GM12878 (cell line): ENCODE data around the gene UST.

ENCODE experiments used
- BACH1 ChIP-seq: fragments of 450-650 bp; IDR thresholded peaks from 2 replicates; pipeline ENCODE4 v1.6.1; 2017; ENCODE audit warnings: mild to moderate bottlenecking, borderline replicate concordance
- CEBPB ChIP-seq, 2 experiments: fragments of 150-350 bp in 1 of 2; IDR thresholded peaks; 2 replicates each; pipeline ENCODE4 v1.6.1; 2012 to 2014; ENCODE audit warnings: low read depth in 2 of 2, low read length in 2 of 2, borderline replicate concordance in 1 of 2, inconsistent platforms in 1 of 2
- EP300 ChIP-seq, 2 experiments: fragments of 150-350 bp in 1 of 2; IDR thresholded peaks; 2 replicates each; pipeline ENCODE4 v1.6.1; 2011 to 2012; ENCODE audit warnings: low read depth in 2 of 2, low read length in 2 of 2, borderline replicate concordance in 1 of 2, improper control_type of control experiment in 1 of 2, inconsistent platforms in 1 of 2; ENCODE audit not compliant: control insufficient read depth in 1 of 2
- FOXK2 ChIP-seq: fragments of 450-650 bp; IDR thresholded peaks from 2 replicates; pipeline ENCODE4 v1.6.1; 2017; ENCODE audit warnings: mild to moderate bottlenecking, moderate library complexity
- HDAC6 ChIP-seq: fragments of 200-600 bp; sonication (generic); IDR thresholded peaks from one replicate; pipeline ENCODE4 v1.8.0; 2017; ENCODE audit warnings: antibody characterized with exemption; ENCODE audit not compliant: unreplicated experiment
- JUNB ChIP-seq: IDR thresholded peaks from 2 replicates; pipeline ENCODE4 v1.6.1; 2016; ENCODE audit warnings: antibody characterized with exemption, mild to moderate bottlenecking
- POLR2A ChIP-seq: IDR thresholded peaks from 2 replicates; pipeline ENCODE4 v1.6.1; 2011; ENCODE audit warnings: low read depth, mild to moderate bottlenecking, low read length
- YY1 ChIP-seq: IDR thresholded peaks from 2 replicates; pipeline ENCODE4 v1.6.1; 2011; ENCODE audit warnings: low read depth, mild to moderate bottlenecking, low read length
- ZZZ3 ChIP-seq: IDR thresholded peaks from 2 replicates; pipeline ENCODE4 v1.6.1; 2011; ENCODE audit warnings: low read depth; ENCODE audit not compliant: control insufficient read depth, insufficient read length
- TF ChIP-seq, protein P1 (sequence below), 3 experiments: IDR thresholded peaks in 2 of 3; conservative IDR thresholded peaks in 1 of 3; 2 replicates each; pipeline ENCODE4 v1.5.1; 2011; ENCODE audit warnings: low read depth in 3 of 3, low read length in 3 of 3, mild to moderate bottlenecking in 3 of 3, control low read depth in 2 of 3, moderate library complexity in 2 of 3, inconsistent platforms in 1 of 3, mixed read lengths in 1 of 3; ENCODE audit not compliant: control insufficient read depth in 2 of 3, insufficient read depth in 1 of 3; ENCODE audit errors: extremely low read depth in 1 of 3

DNA sequence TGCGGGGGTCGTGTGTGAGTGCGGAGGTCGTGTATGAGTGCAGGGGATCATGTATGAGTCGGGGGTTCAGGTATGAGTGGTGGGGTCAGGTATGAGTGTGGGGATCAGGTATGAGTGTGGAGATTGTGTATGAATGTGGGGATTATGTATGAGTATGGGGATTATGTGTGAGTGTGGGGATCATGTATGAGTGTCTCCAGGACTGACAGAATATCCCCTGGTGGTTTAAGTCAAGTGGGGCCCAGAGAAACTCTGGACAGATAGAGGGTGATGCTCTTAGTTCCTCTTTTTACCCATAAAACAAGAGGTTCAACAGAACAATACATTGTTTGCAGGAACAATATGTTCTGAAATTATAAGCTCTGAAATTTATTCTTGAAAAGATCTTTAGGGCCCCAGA, 131.9 kb downstream of the UST start:
- TF ChIP-seq EP300 (IDR thresholded peaks at IDR 0.05; ENCODE audit: borderline replicate concordance in 1 of 2, control insufficient read depth in 1 of 2, low read depth in 2 of 2, low read length in 2 of 2) (no peak), POLR2A (no peak), CEBPB (IDR thresholded peaks at IDR 0.05; ENCODE audit: borderline replicate concordance in 1 of 2, low read depth in 2 of 2, low read length in 2 of 2) (no peak), ZZZ3 (no peak), JUNB (no peak), HDAC6 (no peak), FOXK2 (no peak), BACH1 (no peak), YY1 (no peak)
- TF ChIP-seq, protein P1, sequence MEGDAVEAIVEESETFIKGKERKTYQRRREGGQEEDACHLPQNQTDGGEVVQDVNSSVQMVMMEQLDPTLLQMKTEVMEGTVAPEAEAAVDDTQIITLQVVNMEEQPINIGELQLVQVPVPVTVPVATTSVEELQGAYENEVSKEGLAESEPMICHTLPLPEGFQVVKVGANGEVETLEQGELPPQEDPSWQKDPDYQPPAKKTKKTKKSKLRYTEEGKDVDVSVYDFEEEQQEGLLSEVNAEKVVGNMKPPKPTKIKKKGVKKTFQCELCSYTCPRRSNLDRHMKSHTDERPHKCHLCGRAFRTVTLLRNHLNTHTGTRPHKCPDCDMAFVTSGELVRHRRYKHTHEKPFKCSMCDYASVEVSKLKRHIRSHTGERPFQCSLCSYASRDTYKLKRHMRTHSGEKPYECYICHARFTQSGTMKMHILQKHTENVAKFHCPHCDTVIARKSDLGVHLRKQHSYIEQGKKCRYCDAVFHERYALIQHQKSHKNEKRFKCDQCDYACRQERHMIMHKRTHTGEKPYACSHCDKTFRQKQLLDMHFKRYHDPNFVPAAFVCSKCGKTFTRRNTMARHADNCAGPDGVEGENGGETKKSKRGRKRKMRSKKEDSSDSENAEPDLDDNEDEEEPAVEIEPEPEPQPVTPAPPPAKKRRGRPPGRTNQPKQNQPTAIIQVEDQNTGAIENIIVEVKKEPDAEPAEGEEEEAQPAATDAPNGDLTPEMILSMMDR (IDR thresholded peaks at IDR 0.05 in 2 of 3, conservative IDR thresholded peaks at IDR 0.05 in 1 of 3; ENCODE audit: control insufficient read depth in 2 of 3, extremely low read depth in 1 of 3, insufficient read depth in 1 of 3, low read depth in 3 of 3, low read length in 3 of 3) = no peak
